ENCODE results near the gene NPHP4.

GRCh38 chr1:5948681-5949005 is 43.6 kb downstream of the NPHP4 start:
- no peak for TF ChIP-seq EZH2 (IDR thresholded peaks at IDR 0.05; ENCODE audit: borderline replicate concordance, low read depth, low read length, severe bottlenecking)
- no peak for TF ChIP-seq CTCF (IDR thresholded peaks at IDR 0.05; ENCODE audit: extremely low read depth in 1 of 2, insufficient read depth in 1 of 2, low read depth in 1 of 2, low read length in 2 of 2)
- no peak for TF ChIP-seq POLR2AphosphoS5 (IDR thresholded peaks at IDR 0.05; ENCODE audit: insufficient read depth, low read depth, low read length)
- no peak for TF ChIP-seq MAX (IDR thresholded peaks at IDR 0.05; ENCODE audit: insufficient read depth, insufficient read length)

Measured in endothelial cell of umbilical vein (primary cell).